CD4-positive, alpha-beta T cell treated with Interleukin-10 for 1 hour (primary cell): ENCODE data around the gene VAV2.
A peak's percentile ranks its signal among the peaks of the same experiment; 100 is the strongest.

Source experiments
- DNase-seq: peaks from one replicate; pipeline ENCODE4 v3.0.0-alpha.2; 2020

The VAV2 gene

GRCh38 chr9:133811471-133811870, 180.7 kb downstream of the VAV2 start:
- DNase-seq = no peak

GRCh38 chr9:133810556-133811195, 181.4 kb downstream of the VAV2 start:
- DNase-seq = no peak

GRCh38 chr9:133809335-133809734, 182.8 kb downstream of the VAV2 start:
- no peak for DNase-seq

GRCh38 chr9:133807818-133808217, 184.3 kb downstream of the VAV2 start:
- no peak for DNase-seq

- no peak for DNase-seq
Measured at GRCh38 chr9:133807037-133807436, 185.1 kb downstream of the VAV2 start.

GRCh38 chr9:133806623-133807010, 185.5 kb downstream of the VAV2 start:
- no peak for DNase-seq

GRCh38 chr9:133805876-133806622, 186.1 kb downstream of the VAV2 start:
- no peak for DNase-seq

GRCh38 chr9:133804199-133804598, 187.9 kb downstream of the VAV2 start:
- DNase-seq = no peak

- DNase-seq = no peak
Measured at GRCh38 chr9:133803745-133804144, 188.4 kb downstream of the VAV2 start.

- DNase-seq = no peak
Measured at GRCh38 chr9:133803028-133803585, 189.0 kb downstream of the VAV2 start.

- no peak for DNase-seq
Measured at GRCh38 chr9:133801739-133802138, 190.4 kb downstream of the VAV2 start.

GRCh38 chr9:133800266-133800665, 191.9 kb downstream of the VAV2 start:
- no peak for DNase-seq

GRCh38 chr9:133799716-133800115, 192.4 kb downstream of the VAV2 start:
- no peak for DNase-seq

- no peak for DNase-seq
Measured at GRCh38 chr9:133799106-133799505, 193.0 kb downstream of the VAV2 start.

GRCh38 chr9:133798160-133798559, 194.0 kb downstream of the VAV2 start:
- DNase-seq = no peak

- no peak for DNase-seq
Measured at GRCh38 chr9:133797406-133798105, 194.6 kb downstream of the VAV2 start.

GRCh38 chr9:133796562-133796961, 195.6 kb downstream of the VAV2 start:
- no peak for DNase-seq

- DNase-seq = no peak
Measured at GRCh38 chr9:133795049-133795448, 197.1 kb downstream of the VAV2 start.

- DNase-seq = no peak
Measured at GRCh38 chr9:133794016-133794760, 197.9 kb downstream of the VAV2 start.

- DNase-seq = no peak
Measured at GRCh38 chr9:133793471-133793870, 198.7 kb downstream of the VAV2 start.

GRCh38 chr9:133792721-133793470, 199.2 kb downstream of the VAV2 start:
- DNase-seq = peak; percentile 47
